Fibroblast of peridontal ligament (primary cell): ENCODE data around the gene UHMK1.

Source experiments
- DNase-seq: peaks from one replicate; pipeline ENCODE4 v3.0.0-alpha.2; 2010; ENCODE audit errors: extremely low read depth

UHMK1 gene

GRCh38 chr1:162530307-162530987, 32.8 kb downstream of the UHMK1 start:
- no peak for DNase-seq

GRCh38 chr1:162530988-162531319, 33.3 kb downstream of the UHMK1 start:
- no peak for DNase-seq

GRCh38 chr1:162535501-162535900, 37.9 kb downstream of the UHMK1 start:
- peak; percentile 57 for DNase-seq

- DNase-seq: peak; percentile 87
Observed at GRCh38 chr1:162536511-162536910, 38.9 kb downstream of the UHMK1 start.

- DNase-seq: peak; percentile 10
Observed at GRCh38 chr1:162537216-162537615, 39.6 kb downstream of the UHMK1 start.

GRCh38 chr1:162538815-162539431, 41.3 kb downstream of the UHMK1 start:
- DNase-seq: peak; percentile 88

GRCh38 chr1:162541619-162542141, 44.1 kb downstream of the UHMK1 start:
- peak; percentile 95 for DNase-seq

GRCh38 chr1:162543228-162543627, 45.6 kb downstream of the UHMK1 start:
- no peak for DNase-seq

GRCh38 chr1:162548170-162548569, 50.6 kb downstream of the UHMK1 start:
- DNase-seq: peak; percentile 76

- no peak for DNase-seq
Observed at GRCh38 chr1:162549001-162549400, 51.4 kb downstream of the UHMK1 start.

- no peak for DNase-seq
Observed at GRCh38 chr1:162550925-162551324, 53.3 kb downstream of the UHMK1 start.

GRCh38 chr1:162551969-162552683, 54.5 kb downstream of the UHMK1 start:
- peak; percentile 74 for DNase-seq

- no peak for DNase-seq
Observed at GRCh38 chr1:162552684-162553252, 55.1 kb downstream of the UHMK1 start.

GRCh38 chr1:162554258-162554657, 56.6 kb downstream of the UHMK1 start:
- DNase-seq: no peak

GRCh38 chr1:162557536-162557935, 59.9 kb downstream of the UHMK1 start:
- no peak for DNase-seq

GRCh38 chr1:162560303-162561036, 62.9 kb downstream of the UHMK1 start:
- DNase-seq: no peak

GRCh38 chr1:162561037-162561615, 63.5 kb downstream of the UHMK1 start:
- DNase-seq: peak; percentile 94

- DNase-seq: no peak
Observed at GRCh38 chr1:162561616-162562469, 64.2 kb downstream of the UHMK1 start, which contains the start of gene UAP1. TSS of gene UAP1 (plus strand) at chr1:162561722. CDS start at chr1:162566069, 4,347 bp downstream.

GRCh38 chr1:162562470-162562828, 64.8 kb downstream of the UHMK1 start:
- peak; percentile 84 for DNase-seq

- DNase-seq: no peak
Observed at GRCh38 chr1:162564762-162565218, 67.2 kb downstream of the UHMK1 start.
